K562 (cell line): ENCODE results near the gene RO60. TPM values are rescaled to one million over a fixed set of nuclear protein-coding genes. Genes with fewer than 3 reads are reported as not detected.

Source experiments
- ATAC-seq: fragments of 200-7000 bp; cut with Tn5 transposase; 3 replicates; pipeline ENCODE4 v1.9.1; 2020; ENCODE audit warnings: moderate library complexity
- BruUV-seq: library from RNA; stranded (reverse); fragments of 400-500 nt; replicated peaks from 2 replicates; lab custom pipeline; 2021; lab: Mats Ljungman, UMichigan
- CTCF ChIA-PET: fragments of 300-600 bp; formaldehyde crosslinking; extraction: SDS; loops from one replicate; lab custom pipeline; 2021; ENCODE audit warnings: low intra/inter-chr PET ratio; lab: Yijun Ruan, JAX
- POLR2A ChIA-PET: fragments of 300-600, 350-650 bp; sonication (Branson Sonifier 250); formaldehyde crosslinking; extraction: SDS; loops from one replicate; lab custom pipeline; 2021; ENCODE audit warnings: antibody characterized with exemption, inconsistent platforms; lab: Yijun Ruan, JAX
- DNase-seq, 4 experiments: peaks; one replicate each; pipeline versions ENCODE4 v3.0.0 to v3.0.0-alpha.2; 2011 to 2018; ENCODE audit warnings: low spot score in 3 of 4, mixed read lengths in 3 of 4; ENCODE audit errors: extremely low read depth in 1 of 4
- FAIRE-seq: peaks from 2 replicates; lab custom pipeline; 2011; peaks lifted over from hg19 to GRCh38; lab: Jason Lieb, UNC
- H2AFZ ChIP-seq: 2 replicates; pipeline ENCODE4 v1.6.0; 2011; ENCODE audit warnings: low read depth, low read length, control low read depth, inconsistent platforms
- H3K27ac ChIP-seq: fragments of 200-600 bp; 3 replicates; pipeline ENCODE4 v1.8.0; 2011; ENCODE audit warnings: low read depth, mild to moderate bottlenecking, control low read depth, inconsistent platforms, low read length, moderate library complexity, mixed read lengths; ENCODE audit errors: extremely low read depth
- H3K27me3 ChIP-seq, 2 experiments: fragments of 300-600 bp in 1 of 2; 2 replicates in 1 of 2; 3 replicates in 1 of 2; pipeline versions ENCODE4 v1.6.0 to v1.8.0; 2011; ENCODE audit warnings: inconsistent platforms in 2 of 2, low read length in 2 of 2, mild to moderate bottlenecking in 1 of 2, mixed read lengths in 1 of 2, moderate library complexity in 1 of 2; ENCODE audit not compliant: control insufficient read depth in 2 of 2, insufficient read depth in 2 of 2
- H3K36me3 ChIP-seq: fragments of 300-600 bp; 3 replicates; pipeline ENCODE4 v1.8.0; 2011; ENCODE audit warnings: mild to moderate bottlenecking, low read length, inconsistent platforms; ENCODE audit not compliant: control insufficient read depth, insufficient read depth
- H3K4me1 ChIP-seq, 2 experiments: fragments of 200-600 bp in 1 of 2; replicated peaks in 1 of 2; 2 replicates in 1 of 2; 3 replicates in 1 of 2; pipeline versions ENCODE4 v1.5.1 to v1.8.0; 2011; ENCODE audit warnings: inconsistent platforms in 2 of 2, low read length in 2 of 2, mild to moderate bottlenecking in 1 of 2, mixed read lengths in 1 of 2, moderate library complexity in 1 of 2; ENCODE audit not compliant: control insufficient read depth in 2 of 2, insufficient read depth in 2 of 2
- H3K4me2 ChIP-seq: 2 replicates; pipeline ENCODE4 v1.6.1; 2011; ENCODE audit warnings: low read length, control low read depth, inconsistent platforms, mixed read lengths; ENCODE audit not compliant: insufficient read depth
- H3K4me3 ChIP-seq: fragments of 200-600 bp; sonication (generic), shearing (Covaris generic); 2 replicates; pipeline ENCODE4 v1.5.1; 2016; ENCODE audit warnings: control low read depth, inconsistent platforms
- H3K79me2 ChIP-seq: fragments of 200-600 bp; 3 replicates; pipeline ENCODE4 v1.8.0; 2011; ENCODE audit warnings: low read length, inconsistent platforms; ENCODE audit not compliant: control insufficient read depth, insufficient read depth
- H3K9ac ChIP-seq, 2 experiments: 2 replicates each; pipeline versions ENCODE4 v1.6.0 to v1.6.1; 2011; ENCODE audit warnings: low read depth in 2 of 2, low read length in 2 of 2, control low read depth in 1 of 2, inconsistent platforms in 1 of 2, mild to moderate bottlenecking in 1 of 2, mixed read lengths in 1 of 2; ENCODE audit not compliant: insufficient read depth in 1 of 2
- H3K9me1 ChIP-seq: one replicate; pipeline ENCODE4 v1.6.0; 2011; ENCODE audit warnings: inconsistent platforms, mild to moderate bottlenecking, low read length, moderate library complexity; ENCODE audit not compliant: control insufficient read depth, insufficient read depth
- H3K9me3 ChIP-seq: replicated peaks from 2 replicates; pipeline ENCODE4 v1.5.1; 2011; ENCODE audit warnings: low read depth, low read length, inconsistent platforms; ENCODE audit not compliant: control insufficient read depth, insufficient read depth
- H4K20me1 ChIP-seq: replicated peaks from 2 replicates; pipeline ENCODE4 v1.6.1; 2011; ENCODE audit warnings: low read length, inconsistent platforms, mixed read lengths; ENCODE audit not compliant: control insufficient read depth, insufficient read depth
- CHD1 ChIP-seq: fragments of 200-600 bp; sonication (generic); IDR thresholded peaks from one replicate; pipeline ENCODE4 v1.6.1; 2012; ENCODE audit warnings: mild to moderate bottlenecking, moderate library complexity, low read length, inconsistent platforms
- FIP1L1 ChIP-seq: fragments of 200-400 bp; formaldehyde crosslinking; IDR thresholded peaks from 2 replicates; pipeline ENCODE4 v1.6.1; 2018; ENCODE audit warnings: mild to moderate bottlenecking, low read depth, low read length; ENCODE audit not compliant: poor library complexity, severe bottlenecking
- FOXM1 ChIP-seq, 2 experiments: fragments of 450-650 bp in 1 of 2; sonication (generic) in 1 of 2; formaldehyde crosslinking in 1 of 2; IDR thresholded peaks; 2 replicates each; pipeline versions ENCODE4 v1.6.1 to v1.9.0; 2017 to 2022; ENCODE audit warnings: low read depth in 2 of 2, mild to moderate bottlenecking in 2 of 2, missing genetic modification reagents in 1 of 2, moderate library complexity in 1 of 2
- HDAC8 ChIP-seq: fragments of 450-650 bp; IDR thresholded peaks from 2 replicates; pipeline ENCODE4 v1.6.1; 2016; ENCODE audit warnings: mild to moderate bottlenecking, missing genetic modification characterization, moderate library complexity, missing compliant biosample characterization
- MCM3 ChIP-seq: fragments of 450-650 bp; IDR thresholded peaks from 2 replicates; pipeline ENCODE4 v1.6.1; 2016
- NFXL1 ChIP-seq: fragments of 450-650 bp; formaldehyde crosslinking; IDR thresholded peaks from 2 replicates; pipeline ENCODE4 v1.4.0; 2021; ENCODE audit warnings: mild to moderate bottlenecking
- PCBP2 ChIP-seq: fragments of 200-400 bp; formaldehyde crosslinking; IDR thresholded peaks from 2 replicates; pipeline ENCODE4 v1.6.1; 2018; ENCODE audit warnings: low read length, low read depth, mild to moderate bottlenecking, moderate library complexity; ENCODE audit not compliant: poor library complexity, severe bottlenecking
- RFX1 ChIP-seq: fragments of 450-650 bp; IDR thresholded peaks from 2 replicates; pipeline ENCODE4 v1.6.1; 2016; ENCODE audit warnings: mild to moderate bottlenecking, moderate library complexity
- ZBED1 ChIP-seq: IDR thresholded peaks from 2 replicates; pipeline ENCODE4 v1.6.1; 2014
- WGBS: fragments of 100-300 bp; shearing (Covaris generic); methylation state at CpG from one replicate; pipeline ENCODE4 v1.1.6; 2016; ENCODE audit warnings: low coverage, mixed read lengths; ENCODE audit not compliant: insufficient coverage; ENCODE audit errors: missing lambda C conversion rate; 5-methylcytosine and 5-hydroxymethylcytosine counted together
- in situ Hi-C: fragments of 300-500 bp; cut with MboI; formaldehyde crosslinking; loops from 4 replicates; pipeline ENCODE4 v1.15.0; 2018; ENCODE audit warnings: inconsistent platforms, mixed read lengths
- intact Hi-C: fragments of 100-400 bp; cut with micrococcal nuclease; formaldehyde crosslinking; loops from 2 replicates; pipeline ENCODE4 v1.14.2; 2022
- polyA plus RNA-seq, 8 experiments: library from polyadenylated mRNA; depleted of rRNA in 4 of 8; stranded (reverse) in 5 of 8; unstranded in 3 of 8; fragments of >200 nt; fragmentation: Nextera tagmentation in 2 of 8; fragmentation: Illumina TruSeq in 1 of 8; extraction: Ambion mirVana in 2 of 8; extraction: Trizol in 1 of 8; gene quantifications; 2 replicates each; pipeline versions ENCODE4 v1.2.1 to v1.2.3, GENCODE V29; 2011 to 2014; ENCODE audit warnings: inconsistent platforms in 1 of 8, missing spikeins in 1 of 8
- total RNA-seq, 7 experiments: library from RNA; depleted of rRNA in 6 of 7; stranded (reverse); fragments of >200 nt in 6 of 7; fragmentation: Illumina TruSeq in 2 of 7; extraction: Trizol in 2 of 7; gene quantifications; 2 replicates each; pipeline versions ENCODE4 v1.2.1 to v1.2.3, GENCODE V29; 2011 to 2021; ENCODE audit warnings: low replicate concordance in 1 of 7
- TF ChIP-seq, protein P1 (sequence below): fragments of 450-650 bp; IDR thresholded peaks from 2 replicates; pipeline ENCODE4 v1.6.1; 2017; ENCODE audit warnings: antibody characterized with exemption, mild to moderate bottlenecking
- TF ChIP-seq, protein P2 (sequence below): fragments of 450-650 bp; IDR thresholded peaks from 2 replicates; pipeline ENCODE4 v1.6.1; 2018; ENCODE audit warnings: mild to moderate bottlenecking, low read depth; ENCODE audit not compliant: partially characterized antibody

The RO60 gene
- total and polyA plus RNA-seq, 9 of the 15 experiments (the other 6 are each of a cell fraction or from before 2014, with no cell fraction given), result 24.9 to 187 (median 101) TPM

DNA sequence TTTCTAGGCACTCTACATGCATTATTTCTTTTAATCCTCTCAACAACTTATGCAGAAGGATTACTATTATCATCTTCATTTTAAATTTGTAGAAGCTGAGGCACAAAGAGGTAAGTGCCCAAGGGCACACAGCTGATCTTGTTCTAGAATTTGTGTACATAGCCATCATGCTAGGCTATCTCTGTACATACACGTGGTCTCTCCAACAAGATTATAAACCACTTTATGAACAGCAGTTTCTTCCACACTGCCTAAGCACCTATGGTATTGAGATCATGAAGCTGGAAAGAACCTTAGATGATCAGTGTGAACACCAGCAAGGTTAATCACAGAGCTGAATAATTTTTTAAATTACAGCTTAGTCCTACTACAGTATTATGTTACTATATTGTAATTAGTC, 29.1 kb upstream of the RO60 start:
- FAIRE-seq (no peak), DNase-seq (no peak)
- peak overlapping the region; percentile 30; the same call in 1 of the 3 replicates for H3K27ac ChIP-seq
- no peak overlapping the region for H3K4me2 ChIP-seq
- TF ChIP-seq MCM3, result no peak
- TF ChIP-seq ZBED1, result no peak
- no peak for TF ChIP-seq RFX1
- TF ChIP-seq FOXM1 (IDR thresholded peaks at IDR 0.05; ENCODE audit: low read depth), result no peak
- no peak for TF ChIP-seq FOXM1 (CRISPR knock-in tag; IDR thresholded peaks at IDR 0.05; ENCODE audit: low read depth)
- no peak for TF ChIP-seq CHD1
- TF ChIP-seq PCBP2, result no peak
- no peak for TF ChIP-seq HDAC8
- TF ChIP-seq, protein P1, sequence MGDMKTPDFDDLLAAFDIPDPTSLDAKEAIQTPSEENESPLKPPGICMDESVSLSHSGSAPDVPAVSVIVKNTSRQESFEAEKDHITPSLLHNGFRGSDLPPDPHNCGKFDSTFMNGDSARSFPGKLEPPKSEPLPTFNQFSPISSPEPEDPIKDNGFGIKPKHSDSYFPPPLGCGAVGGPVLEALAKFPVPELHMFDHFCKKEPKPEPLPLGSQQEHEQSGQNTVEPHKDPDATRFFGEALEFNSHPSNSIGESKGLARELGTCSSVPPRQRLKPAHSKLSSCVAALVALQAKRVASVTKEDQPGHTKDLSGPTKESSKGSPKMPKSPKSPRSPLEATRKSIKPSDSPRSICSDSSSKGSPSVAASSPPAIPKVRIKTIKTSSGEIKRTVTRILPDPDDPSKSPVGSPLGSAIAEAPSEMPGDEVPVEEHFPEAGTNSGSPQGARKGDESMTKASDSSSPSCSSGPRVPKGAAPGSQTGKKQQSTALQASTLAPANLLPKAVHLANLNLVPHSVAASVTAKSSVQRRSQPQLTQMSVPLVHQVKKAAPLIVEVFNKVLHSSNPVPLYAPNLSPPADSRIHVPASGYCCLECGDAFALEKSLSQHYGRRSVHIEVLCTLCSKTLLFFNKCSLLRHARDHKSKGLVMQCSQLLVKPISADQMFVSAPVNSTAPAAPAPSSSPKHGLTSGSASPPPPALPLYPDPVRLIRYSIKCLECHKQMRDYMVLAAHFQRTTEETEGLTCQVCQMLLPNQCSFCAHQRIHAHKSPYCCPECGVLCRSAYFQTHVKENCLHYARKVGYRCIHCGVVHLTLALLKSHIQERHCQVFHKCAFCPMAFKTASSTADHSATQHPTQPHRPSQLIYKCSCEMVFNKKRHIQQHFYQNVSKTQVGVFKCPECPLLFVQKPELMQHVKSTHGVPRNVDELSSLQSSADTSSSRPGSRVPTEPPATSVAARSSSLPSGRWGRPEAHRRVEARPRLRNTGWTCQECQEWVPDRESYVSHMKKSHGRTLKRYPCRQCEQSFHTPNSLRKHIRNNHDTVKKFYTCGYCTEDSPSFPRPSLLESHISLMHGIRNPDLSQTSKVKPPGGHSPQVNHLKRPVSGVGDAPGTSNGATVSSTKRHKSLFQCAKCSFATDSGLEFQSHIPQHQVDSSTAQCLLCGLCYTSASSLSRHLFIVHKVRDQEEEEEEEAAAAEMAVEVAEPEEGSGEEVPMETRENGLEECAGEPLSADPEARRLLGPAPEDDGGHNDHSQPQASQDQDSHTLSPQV, result no peak
- TF ChIP-seq, protein P2, sequence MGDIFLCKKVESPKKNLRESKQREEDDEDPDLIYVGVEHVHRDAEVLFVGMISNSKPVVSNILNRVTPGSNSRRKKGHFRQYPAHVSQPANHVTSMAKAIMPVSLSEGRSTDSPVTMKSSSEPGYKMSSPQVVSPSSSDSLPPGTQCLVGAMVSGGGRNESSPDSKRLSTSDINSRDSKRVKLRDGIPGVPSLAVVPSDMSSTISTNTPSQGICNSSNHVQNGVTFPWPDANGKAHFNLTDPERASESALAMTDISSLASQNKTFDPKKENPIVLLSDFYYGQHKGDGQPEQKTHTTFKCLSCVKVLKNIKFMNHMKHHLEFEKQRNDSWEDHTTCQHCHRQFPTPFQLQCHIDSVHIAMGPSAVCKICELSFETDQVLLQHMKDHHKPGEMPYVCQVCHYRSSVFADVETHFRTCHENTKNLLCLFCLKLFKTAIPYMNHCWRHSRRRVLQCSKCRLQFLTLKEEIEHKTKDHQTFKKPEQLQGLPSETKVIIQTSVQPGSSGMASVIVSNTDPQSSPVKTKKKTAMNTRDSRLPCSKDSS, result no peak
- TF ChIP-seq NFXL1 (CRISPR knock-in tag), result no peak
- TF ChIP-seq FIP1L1, result no peak
- TF ChIP-seq, all 486 proteins: peak for 0
- ChIA-PET CTCF (interaction anchor here (0.9 kb wide), 2 partner anchors 224 to 556 kb away, joined by 4 read pairs; no protein-coding TSS in a partner anchor), POLR2A (interaction anchor here (0.9 to 1.4 kb wide), 4 partner anchors 8 to 28 kb away, joined by 3 to 4 read pairs (median 4); partner anchors contain the start of gene UCHL5)
- Histone ChIP-seq H3K4me3 (no peak overlapping the region), H3K9ac (no peak overlapping the region), H3K9me3 (no peaks in the 10 kb centered on the region), H3K27me3 (no peaks in the 10 kb centered on the region), H3K9me1 (no peaks in the 10 kb centered on the region), H3K79me2 (peaks cover 64% of the 10 kb centered on the region), H3K4me1 (no peaks in the 10 kb centered on the region; a peak in 1 of 5 replicates), H4K20me1 (no peaks in the 10 kb centered on the region), H2AFZ (no peak overlapping the region), H3K36me3 (peaks cover 66% of the 10 kb centered on the region)
- in situ Hi-C loops, result no loop called here
- WGBS, result 25% methylated on average over 1 of the region's 1 CpG
- no TSS peak for BruUV-seq
- ATAC-seq, result peak; percentile 53
- intact Hi-C loops, result loop anchor here (5.0 kb wide), 1 partner anchor 553 kb away; no protein-coding TSS in a partner anchor
